Urinary bladder (tissue), 4 donors: ENCODE results near the gene CRTC1. TPM values are rescaled to one million over a fixed set of nuclear protein-coding genes. Genes with fewer than 3 reads are reported as not detected.
A peak's percentile ranks its signal among the peaks of the same experiment; 100 is the strongest.

Source experiments
- DNase-seq: peaks from one replicate; pipeline ENCODE4 v3.0.0-alpha.2; 2015; ENCODE audit errors: extremely low spot score
- H3K27ac ChIP-seq: one replicate; pipeline ENCODE4 v1.5.1; 2013; ENCODE audit warnings: low read depth, mild to moderate bottlenecking, moderate library complexity
- H3K36me3 ChIP-seq: one replicate; pipeline ENCODE4 v1.6.1; 2013; ENCODE audit warnings: mild to moderate bottlenecking, moderate library complexity; ENCODE audit not compliant: insufficient read depth
- H3K4me1 ChIP-seq: one replicate; pipeline ENCODE4 v1.6.1; 2013; ENCODE audit warnings: mild to moderate bottlenecking, moderate library complexity; ENCODE audit not compliant: insufficient read depth
- H3K4me3 ChIP-seq: one replicate; pipeline ENCODE4 v1.5.1; 2013; ENCODE audit warnings: low read depth, low read length
- WGBS: extraction: QIAGEN DNeasy Blood & Tissue Kit; methylation state at CpG from one replicate; pipeline ENCODE4 v1.1.7; 2013; 5-methylcytosine and 5-hydroxymethylcytosine counted together
- polyA plus RNA-seq: library from polyadenylated mRNA; stranded (reverse); fragments of 200-250 nt; gene quantifications from one replicate; pipeline ENCODE4 v1.2.3, GENCODE V29; 2013
- total RNA-seq: library from RNA; depleted of rRNA; stranded (reverse); fragments of >200 nt; gene quantifications from one replicate; pipeline ENCODE4 v1.2.3, GENCODE V29; 2014
- donor health status: healthy with polysubstance abuse.
- donor health status: healthy.

Gene CRTC1
- total and polyA plus RNA-seq, 2 donors = 4.8 to 13.6 TPM

- Histone ChIP-seq H3K27ac (no peak overlapping the region), H3K4me1 (no peaks in the 10 kb centered on the region), H3K4me3 (no peak overlapping the region), H3K36me3 (no peaks in the 10 kb centered on the region)
- DNase-seq = no peak
- WGBS = 85% methylated on average over 14 of the region's 14 CpGs
Measured at GRCh38 chr19:18778826-18779495, 95.5 kb downstream of the CRTC1 start.

DNA sequence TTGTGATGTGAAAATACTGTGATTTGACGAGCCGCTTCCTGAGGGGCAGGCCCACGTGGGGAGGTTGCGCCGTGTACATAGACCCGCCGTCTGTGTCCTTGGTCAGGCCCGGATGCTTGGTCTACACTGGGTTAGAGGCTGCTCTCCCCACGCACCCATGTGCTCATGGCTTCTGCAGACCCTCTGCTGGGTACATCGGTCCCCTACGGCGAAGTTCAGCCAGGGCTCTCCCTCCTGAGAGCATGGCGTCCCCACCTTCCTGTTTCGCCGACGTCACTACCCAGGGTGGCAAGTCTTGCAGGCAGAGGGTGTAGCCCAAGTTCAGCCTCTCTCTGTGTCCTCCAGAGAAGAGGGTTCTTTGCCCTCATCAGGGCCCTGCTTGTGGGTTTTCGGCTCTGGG lies 96.6 kb downstream of the CRTC1 start:
- Histone ChIP-seq H3K4me1 (no peaks in the 10 kb centered on the region), H3K27ac (no peak overlapping the region), H3K4me3 (no peak overlapping the region), H3K36me3 (no peaks in the 10 kb centered on the region)
- 86% methylated on average over 17 of the region's 17 CpGs for WGBS
- DNase-seq = no peak

DNA sequence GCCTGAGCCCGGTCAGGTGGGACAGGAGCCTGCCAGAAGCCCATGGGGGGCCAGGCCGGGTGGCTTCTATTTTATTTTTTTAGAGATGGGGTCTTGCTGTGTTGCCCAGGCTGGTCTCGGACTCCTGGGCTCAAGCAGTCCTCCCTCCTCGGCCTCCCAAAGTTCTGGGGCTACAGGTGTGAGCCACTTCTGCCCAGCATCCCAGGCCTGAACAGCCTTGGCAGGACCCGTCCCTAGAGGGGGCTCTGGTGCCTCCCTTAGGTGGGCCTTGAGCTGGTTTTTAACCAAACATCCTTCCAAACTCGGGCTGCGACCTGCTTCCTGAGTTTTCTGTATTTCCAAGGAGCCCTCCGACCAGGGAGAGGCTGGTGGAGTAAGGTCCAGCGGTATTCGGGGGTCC lies 97.2 kb downstream of the CRTC1 start:
- 81% methylated on average over 10 of the region's 10 CpGs for WGBS
- no peak for DNase-seq
- no peak overlapping the region for H3K27ac ChIP-seq
- H3K36me3 ChIP-seq = no peaks in the 10 kb centered on the region
- H3K4me3 ChIP-seq = no peak overlapping the region
- H3K4me1 ChIP-seq = no peaks in the 10 kb centered on the region

DNA sequence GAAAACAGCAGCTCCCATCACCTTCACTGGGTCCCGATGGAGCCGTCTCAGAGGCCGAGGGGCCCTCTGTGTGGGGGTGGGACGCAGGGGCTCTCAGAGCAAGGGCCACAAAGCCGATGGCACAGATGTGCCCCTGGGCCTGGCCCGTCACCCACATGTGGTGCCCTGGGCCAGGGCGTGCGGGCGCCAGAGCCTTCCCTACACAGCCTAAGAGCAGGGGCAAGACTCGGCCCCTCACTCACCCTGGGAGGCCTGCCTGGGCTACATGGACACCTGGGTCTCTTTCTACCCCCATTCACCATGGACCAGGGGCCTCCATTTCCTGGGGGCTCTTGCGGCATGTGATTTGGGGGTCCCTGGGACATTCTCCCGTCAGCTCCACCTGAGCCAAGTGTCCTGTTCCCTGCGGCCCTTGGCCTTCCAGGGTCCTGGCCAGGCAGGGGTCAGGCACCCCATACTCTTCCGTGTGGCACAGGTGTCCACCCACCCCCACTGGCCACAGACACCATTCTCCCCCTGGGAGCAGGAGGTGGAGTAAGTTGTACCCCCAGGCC lies 97.6 kb downstream of the CRTC1 start:
- DNase-seq = no peak
- Histone ChIP-seq H3K27ac (no peak overlapping the region), H3K4me1 (no peaks in the 10 kb centered on the region), H3K36me3 (no peaks in the 10 kb centered on the region), H3K4me3 (no peak overlapping the region)
- 92% methylated on average over 14 of the region's 14 CpGs for WGBS

- DNase-seq = no peak
- no peaks in the 10 kb centered on the region for H3K36me3 ChIP-seq
- 80% methylated on average over 20 of the region's 20 CpGs for WGBS
- no peak overlapping the region for H3K27ac ChIP-seq
- no peak overlapping the region for H3K4me3 ChIP-seq
- H3K4me1 ChIP-seq = no peaks in the 10 kb centered on the region
Measured at GRCh38 chr19:18781885-18782527, 98.5 kb downstream of the CRTC1 start.

GRCh38 chr19:18782559-18783225 lies 99.2 kb downstream of the CRTC1 start:
- Histone ChIP-seq H3K4me3 (no peak overlapping the region), H3K4me1 (no peaks in the 10 kb centered on the region), H3K27ac (no peak overlapping the region), H3K36me3 (no peaks in the 10 kb centered on the region)
- 89% methylated on average over 22 of the region's 22 CpGs for WGBS
- DNase-seq = no peak

GRCh38 chr19:18783958-18784785 lies 100.7 kb downstream of the CRTC1 start:
- no peak for DNase-seq
- no peaks in the 10 kb centered on the region for H3K36me3 ChIP-seq
- 83% methylated on average over 19 of the region's 19 CpGs for WGBS
- no peak overlapping the region for H3K4me3 ChIP-seq
- no peaks in the 10 kb centered on the region for H3K4me1 ChIP-seq
- no peak overlapping the region for H3K27ac ChIP-seq

- no peak for DNase-seq
- no peak overlapping the region for H3K4me3 ChIP-seq
- peaks cover 1% of the 10 kb centered on the region for H3K4me1 ChIP-seq
- H3K36me3 ChIP-seq = no peaks in the 10 kb centered on the region
- H3K27ac ChIP-seq = no peak overlapping the region
- WGBS = 75% methylated on average over 16 of the region's 16 CpGs
Measured at GRCh38 chr19:18784786-18785120, 101.3 kb downstream of the CRTC1 start.

DNA sequence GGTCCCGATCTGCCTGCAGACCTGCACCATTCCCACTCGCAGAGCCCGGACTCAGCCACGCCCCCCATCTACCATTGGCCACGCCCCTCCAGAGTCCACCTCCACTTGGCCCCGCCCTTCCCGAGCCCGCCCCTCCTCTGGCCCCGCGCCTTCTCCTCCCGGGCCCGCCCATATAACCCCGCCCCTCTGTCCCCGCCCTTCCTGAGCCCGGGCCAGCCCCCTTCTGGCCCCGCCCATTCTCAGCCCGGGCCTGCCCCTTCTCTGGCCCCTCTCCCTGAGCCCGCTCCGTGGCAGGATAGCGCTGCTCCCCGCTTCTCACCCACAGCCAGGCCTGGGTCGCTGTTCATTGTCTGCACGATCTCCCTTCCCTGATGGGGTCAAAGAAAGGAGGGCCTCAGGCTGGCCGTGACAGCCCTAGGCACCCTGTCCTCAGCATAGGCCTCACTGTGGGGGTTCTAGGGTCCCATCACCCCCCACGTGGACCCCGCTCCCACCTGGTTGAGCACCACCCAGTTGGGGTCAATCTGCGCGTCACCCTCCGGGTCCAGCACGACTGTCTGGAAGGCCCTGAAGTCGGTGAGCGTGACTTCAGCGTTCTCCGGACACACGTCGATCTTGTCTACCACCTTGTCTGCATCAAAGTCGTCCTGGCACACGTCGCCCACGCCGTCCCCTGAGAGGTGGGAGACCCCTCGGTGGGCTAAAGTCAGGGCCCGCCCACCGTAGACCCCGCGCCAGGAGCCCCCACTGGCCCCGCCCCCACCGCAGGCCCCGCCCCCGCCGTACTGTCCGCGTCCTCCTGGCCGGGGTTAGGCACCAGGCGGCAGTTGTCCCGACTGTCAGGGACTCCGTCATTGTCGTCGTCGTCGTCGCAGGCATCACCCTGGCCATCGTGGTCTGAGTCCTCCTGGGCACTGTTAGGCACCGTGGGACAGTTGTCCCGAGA lies 102.0 kb downstream of the CRTC1 start:
- no peak for DNase-seq
- H3K4me1 ChIP-seq = peaks cover 3% of the 10 kb centered on the region
- H3K27ac ChIP-seq = no peak overlapping the region

DNA sequence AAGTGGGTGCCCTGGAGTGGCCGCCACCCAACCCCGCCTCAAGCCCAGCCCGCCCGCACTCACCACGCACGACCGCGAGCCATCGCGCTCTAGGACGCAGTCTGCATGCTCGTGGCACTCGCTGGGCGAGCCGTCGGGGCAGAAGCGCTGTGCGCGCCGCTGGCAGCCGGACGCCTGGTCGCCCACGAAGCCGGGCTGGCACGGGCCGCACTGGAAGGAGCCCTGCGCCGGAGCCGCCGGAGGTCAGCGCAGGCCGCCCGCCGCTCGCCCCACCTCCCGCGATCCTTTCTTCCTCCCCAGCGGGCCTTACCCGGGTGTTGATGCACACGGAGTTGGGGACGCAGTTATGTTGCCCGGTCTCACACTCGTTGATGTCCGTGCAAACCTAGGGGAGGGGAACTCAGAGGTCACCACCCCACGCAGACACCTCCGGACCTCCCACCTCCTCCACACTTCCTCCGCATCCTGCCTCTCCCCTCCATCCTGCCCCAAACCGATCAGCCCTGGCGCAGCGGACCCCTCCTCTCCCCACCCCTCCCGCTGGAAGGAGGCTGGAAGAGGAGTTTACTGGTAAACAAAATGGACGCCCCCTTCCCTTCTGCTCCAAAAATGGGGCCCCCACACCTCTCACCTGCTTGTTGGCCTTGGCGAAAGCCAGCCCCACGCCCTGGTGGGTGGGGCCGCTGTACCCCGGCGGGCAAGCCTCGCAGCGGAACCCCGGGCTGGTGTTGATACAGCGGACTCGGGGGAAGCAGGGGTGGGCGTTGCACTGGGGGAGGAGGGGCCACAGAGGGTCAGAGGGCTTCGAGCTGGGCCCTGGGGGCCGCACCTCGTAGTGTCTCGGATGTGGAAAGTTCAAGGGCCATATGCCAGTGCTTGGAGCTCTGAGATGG lies 105.3 kb downstream of the CRTC1 start:
- 2% methylated on average over 68 of the region's 68 CpGs for WGBS
- H3K4me3 ChIP-seq = no peak overlapping the region
- no peaks in the 10 kb centered on the region for H3K36me3 ChIP-seq
- no peak for DNase-seq
- H3K27ac ChIP-seq = no peak overlapping the region
- H3K4me1 ChIP-seq = peaks cover 3% of the 10 kb centered on the region

More for the DNA sequence above, 102.0 kb downstream of the CRTC1 start:
- Histone ChIP-seq H3K4me3 (no peak overlapping the region), H3K36me3 (no peaks in the 10 kb centered on the region)
- WGBS = 10% methylated on average over 65 of the region's 65 CpGs

DNA sequence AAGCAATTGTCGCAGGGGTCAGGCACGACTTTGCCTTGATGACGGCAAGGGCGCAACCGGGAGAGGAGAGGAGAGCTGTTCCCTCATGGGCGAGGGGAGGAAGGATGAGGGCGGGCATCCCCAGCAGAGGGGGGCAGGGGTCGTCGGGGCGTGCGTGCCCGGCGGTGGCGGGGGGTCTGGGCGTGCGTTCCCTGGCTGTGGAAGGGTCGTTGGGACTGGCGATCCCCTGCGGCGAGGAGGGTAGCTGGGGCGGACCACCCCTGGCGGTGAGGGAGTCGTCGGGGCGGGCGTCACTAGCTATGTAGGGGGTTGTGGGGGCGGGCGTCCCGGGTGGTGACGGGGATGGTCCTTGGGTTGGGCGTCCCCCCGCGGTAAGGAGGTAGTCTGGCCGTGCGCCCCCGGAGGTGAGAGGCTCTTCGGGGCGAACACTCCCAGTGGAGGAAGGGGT lies 106.0 kb downstream of the CRTC1 start:
- H3K4me1 ChIP-seq = peaks cover 3% of the 10 kb centered on the region
- WGBS = 2% methylated on average over 38 of the region's 38 CpGs
- H3K27ac ChIP-seq = no peak overlapping the region
- peak overlapping the region; percentile 23 for H3K4me3 ChIP-seq
- H3K36me3 ChIP-seq = no peaks in the 10 kb centered on the region
- DNase-seq = no peak
